Measurements from ENCODE around the gene ZCWPW1.
"Not testable (repeated sequence)": the region's sequence is repeated elsewhere in the genome, so short reads cannot be mapped to it uniquely, and the experiment has no call there.

Gene ZCWPW1

GRCh38 chr7:100407285-100408180 lies 21.0 kb downstream of the ZCWPW1 start:
- FAIRE-seq (no peak), DNase-seq (ENCODE audit: insufficient read length, low spot score) (peak; percentile 66)

DNA sequence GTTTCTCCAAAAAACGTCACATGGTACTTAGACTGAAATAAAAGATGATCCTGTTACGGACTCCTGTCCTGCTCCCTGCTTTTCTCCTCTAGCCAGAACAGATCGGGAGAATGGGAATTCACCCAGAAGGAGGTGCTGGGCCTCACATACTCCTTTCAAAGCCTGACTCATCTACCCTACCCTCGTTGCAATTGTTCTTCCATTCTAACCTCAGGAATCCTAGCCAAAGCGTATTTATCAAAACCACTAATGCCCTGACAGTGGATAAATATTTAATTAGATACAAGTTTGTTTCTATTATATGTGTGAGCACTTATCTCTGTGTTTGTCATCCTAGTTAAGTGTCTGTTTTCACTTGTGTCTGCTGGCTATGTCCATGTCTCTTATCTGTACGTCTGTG lies 21.7 kb downstream of the ZCWPW1 start:
- no peak for FAIRE-seq
- DNase-seq (ENCODE audit: insufficient read length, low spot score) = no peak

GRCh38 chr7:100402241-100402640 lies 26.3 kb downstream of the ZCWPW1 start:
- DNase-seq (ENCODE audit: insufficient read length, low spot score) (no peak), FAIRE-seq (no peak)

GRCh38 chr7:100401811-100402210 lies 26.7 kb downstream of the ZCWPW1 start:
- no peak for DNase-seq (ENCODE audit: insufficient read length, low spot score)
- no peak for FAIRE-seq

GRCh38 chr7:100400656-100401055 lies 27.8 kb downstream of the ZCWPW1 start:
- FAIRE-seq (no peak), DNase-seq (ENCODE audit: insufficient read length, low spot score) (no peak)

DNA sequence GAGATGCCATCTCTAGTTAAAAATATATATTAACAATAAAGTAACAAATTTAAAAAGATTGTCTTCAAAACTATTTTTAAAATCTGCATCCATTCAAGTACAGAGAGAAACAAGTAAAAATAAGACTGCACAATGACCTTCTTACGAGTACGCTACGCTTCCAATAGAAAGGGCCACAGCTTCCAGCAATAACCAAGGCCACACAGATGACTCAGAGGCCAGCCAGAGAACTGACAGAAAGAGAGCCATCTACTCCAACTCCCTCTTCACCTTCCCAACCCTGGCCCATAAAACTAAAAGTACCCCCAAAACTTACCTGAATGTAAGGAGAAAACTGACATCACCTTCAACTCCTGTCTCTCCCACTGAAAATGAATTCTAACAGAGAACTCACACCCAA lies 28.5 kb downstream of the ZCWPW1 start:
- no peak for FAIRE-seq
- DNase-seq (ENCODE audit: insufficient read length, low spot score) = no peak

DNA sequence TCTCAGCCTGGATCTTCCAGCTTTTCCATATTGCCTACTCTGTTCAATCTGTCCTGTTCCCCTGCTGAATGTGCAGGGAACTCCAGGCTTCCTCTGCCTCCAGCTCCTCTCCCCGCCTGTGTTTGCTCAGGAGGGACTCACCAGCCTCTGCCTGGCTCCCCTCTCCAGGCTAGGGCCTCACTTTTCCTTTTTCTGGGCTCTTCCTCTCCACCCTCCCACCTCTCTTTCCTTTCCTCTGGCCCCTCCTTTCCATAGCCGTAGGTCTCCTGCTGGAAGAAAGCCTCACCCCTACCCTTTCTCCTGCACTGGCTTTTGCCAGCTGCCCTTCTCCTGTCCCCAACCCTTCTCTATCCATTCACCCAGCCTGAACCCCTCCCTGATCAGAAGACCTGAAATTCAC lies 30.3 kb downstream of the ZCWPW1 start:
- FAIRE-seq = no peak
- no peak for DNase-seq (ENCODE audit: insufficient read length, low spot score)

DNA sequence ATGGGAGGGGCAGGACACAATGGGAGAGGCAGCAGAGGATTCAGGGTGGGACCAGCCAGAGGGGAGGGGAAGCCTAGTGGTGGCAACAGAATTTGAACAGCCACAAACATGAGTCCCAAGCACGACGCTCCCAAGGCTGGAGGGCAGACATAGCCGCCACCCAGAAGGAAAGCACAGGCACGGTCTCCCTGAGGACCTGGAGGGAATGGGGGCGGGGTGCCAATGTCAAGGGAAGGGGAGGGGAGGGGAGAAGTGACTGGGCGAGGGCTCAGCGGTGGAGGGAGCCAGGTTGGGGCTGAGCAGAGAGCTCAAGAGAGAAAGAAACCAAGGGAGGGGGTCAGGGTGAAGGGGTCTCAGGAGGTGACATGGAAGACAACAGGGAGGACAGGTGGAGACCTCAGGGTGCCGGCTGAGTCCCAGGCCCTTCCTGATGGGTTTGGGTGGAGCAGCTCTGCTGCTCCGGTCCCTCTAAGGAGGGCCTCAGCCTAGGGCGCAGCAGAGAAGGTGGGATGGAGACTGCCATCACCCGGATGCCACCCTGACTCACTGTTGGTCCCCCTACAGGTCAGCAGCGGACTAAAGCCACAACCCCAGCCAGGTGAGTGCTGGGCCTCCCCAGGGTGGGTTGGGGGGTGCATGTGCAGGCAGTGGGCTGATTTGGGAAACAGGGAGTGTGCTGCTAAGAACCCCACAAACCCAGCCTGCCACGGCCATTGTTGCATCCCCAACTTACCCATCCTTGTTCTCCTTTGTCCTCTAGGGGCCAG lies 31.0 kb downstream of the ZCWPW1 start:
- DNase-seq (ENCODE audit: insufficient read length, low spot score) (no peak), FAIRE-seq (no peak)

- FAIRE-seq (no peak), DNase-seq (ENCODE audit: insufficient read length, low spot score) (no peak)
Measured at GRCh38 chr7:100396421-100396982, 32.0 kb downstream of the ZCWPW1 start.

DNA sequence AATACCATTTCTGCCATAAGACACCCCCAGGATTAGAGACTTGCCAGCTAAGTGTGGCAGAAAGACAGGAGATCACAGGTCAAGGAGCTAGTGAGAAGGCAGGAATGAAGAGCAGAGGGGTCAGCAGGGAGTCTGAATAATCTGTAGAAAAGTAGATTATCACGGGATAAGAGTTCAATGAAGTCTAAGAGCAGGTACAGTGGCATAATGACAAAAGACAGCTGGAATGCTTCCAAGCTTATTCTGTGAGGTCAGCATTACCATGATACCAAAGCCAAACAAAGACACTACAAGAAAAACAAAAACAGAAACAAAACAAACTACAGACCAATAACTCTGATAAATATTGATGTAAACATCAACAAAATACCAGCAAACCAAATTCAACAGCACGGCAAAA lies 34.4 kb downstream of the ZCWPW1 start:
- DNase-seq (ENCODE audit: insufficient read length, low spot score) (no peak), FAIRE-seq (no peak)

DNA sequence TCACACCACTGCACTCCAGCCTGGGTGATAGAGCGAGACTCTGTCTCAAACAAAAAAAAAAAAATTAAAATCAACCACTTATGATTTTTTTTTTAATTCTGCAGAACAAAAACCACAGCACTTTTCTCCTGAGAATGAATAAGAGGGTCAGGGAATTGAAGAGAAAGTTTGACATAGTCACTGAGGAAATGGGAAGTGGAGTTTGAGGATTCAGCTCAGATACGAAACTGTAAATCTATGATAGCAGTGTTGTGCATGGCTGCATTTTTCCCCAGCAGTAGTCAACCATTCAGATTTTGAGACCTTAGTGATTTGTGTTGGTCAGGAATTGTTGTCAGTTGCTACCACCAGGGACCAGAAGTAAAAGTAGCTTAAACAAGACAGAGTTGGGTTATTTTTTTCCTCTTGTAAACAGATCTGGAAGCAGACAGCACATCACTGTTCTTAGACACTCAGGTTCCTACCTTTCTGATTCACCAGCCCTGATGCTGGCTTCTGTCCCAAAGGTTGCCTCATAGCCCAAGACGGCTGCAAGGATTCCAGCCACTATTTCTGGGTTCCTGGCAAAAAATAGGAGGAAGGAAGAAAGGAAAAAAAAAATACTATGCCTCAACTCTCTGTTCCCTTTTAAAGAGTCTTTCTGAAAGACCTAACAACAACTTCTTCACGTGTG lies 35.1 kb downstream of the ZCWPW1 start:
- FAIRE-seq (no peak), DNase-seq (ENCODE audit: insufficient read length, low spot score) (no peak)

- FAIRE-seq (no peak), DNase-seq (ENCODE audit: insufficient read length, low spot score) (no peak)
Measured at GRCh38 chr7:100390286-100391009, 38.1 kb downstream of the ZCWPW1 start.

GRCh38 chr7:100389437-100390088 lies 38.9 kb downstream of the ZCWPW1 start:
- no peak for FAIRE-seq
- no peak for DNase-seq (ENCODE audit: insufficient read length, low spot score)

DNA sequence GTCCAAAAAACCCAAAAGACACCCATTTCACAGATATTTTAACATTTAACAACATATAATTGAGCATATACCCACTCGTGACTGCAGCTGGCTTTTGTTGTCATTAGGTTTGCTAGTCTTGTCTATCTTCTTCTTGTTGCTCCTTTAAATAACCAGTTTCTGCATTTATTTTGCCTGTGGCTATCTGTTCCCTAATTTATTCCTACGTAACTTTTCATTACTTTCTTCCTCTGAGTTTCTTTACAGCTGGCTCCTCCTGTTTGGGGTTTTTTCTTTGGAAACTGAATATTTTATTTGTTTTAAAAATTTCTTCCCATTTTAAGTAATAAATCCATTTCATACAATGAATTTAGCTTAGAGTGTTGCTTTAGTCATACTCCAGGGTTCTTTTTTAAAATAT lies 40.8 kb downstream of the ZCWPW1 start:
- no peak for DNase-seq (ENCODE audit: insufficient read length, low spot score)
- FAIRE-seq = no peak

DNA sequence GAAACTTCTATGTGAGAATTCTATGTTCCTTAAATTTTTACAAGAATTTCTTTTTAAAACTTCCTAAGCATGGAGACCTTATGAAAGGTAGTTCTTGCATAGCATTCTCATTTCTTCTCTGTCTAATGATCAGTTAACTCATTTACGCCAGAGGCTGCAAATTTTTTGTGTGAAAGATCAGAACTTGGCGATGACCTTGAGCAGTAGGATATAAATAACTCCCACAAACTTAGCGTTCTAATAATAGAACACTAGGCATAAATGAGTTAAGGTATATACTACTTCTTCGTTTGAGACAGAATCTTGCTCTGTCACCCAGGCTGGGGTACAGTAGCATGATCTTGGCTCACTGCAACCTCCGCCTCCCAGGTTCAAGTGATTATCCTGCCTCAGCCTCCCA lies 41.6 kb downstream of the ZCWPW1 start:
- DNase-seq (ENCODE audit: insufficient read length, low spot score) (no peak), FAIRE-seq (no peak)

GRCh38 chr7:100384628-100385294 lies 43.7 kb downstream of the ZCWPW1 start:
- FAIRE-seq (no peak), DNase-seq (ENCODE audit: insufficient read length, low spot score) (no peak)

DNA sequence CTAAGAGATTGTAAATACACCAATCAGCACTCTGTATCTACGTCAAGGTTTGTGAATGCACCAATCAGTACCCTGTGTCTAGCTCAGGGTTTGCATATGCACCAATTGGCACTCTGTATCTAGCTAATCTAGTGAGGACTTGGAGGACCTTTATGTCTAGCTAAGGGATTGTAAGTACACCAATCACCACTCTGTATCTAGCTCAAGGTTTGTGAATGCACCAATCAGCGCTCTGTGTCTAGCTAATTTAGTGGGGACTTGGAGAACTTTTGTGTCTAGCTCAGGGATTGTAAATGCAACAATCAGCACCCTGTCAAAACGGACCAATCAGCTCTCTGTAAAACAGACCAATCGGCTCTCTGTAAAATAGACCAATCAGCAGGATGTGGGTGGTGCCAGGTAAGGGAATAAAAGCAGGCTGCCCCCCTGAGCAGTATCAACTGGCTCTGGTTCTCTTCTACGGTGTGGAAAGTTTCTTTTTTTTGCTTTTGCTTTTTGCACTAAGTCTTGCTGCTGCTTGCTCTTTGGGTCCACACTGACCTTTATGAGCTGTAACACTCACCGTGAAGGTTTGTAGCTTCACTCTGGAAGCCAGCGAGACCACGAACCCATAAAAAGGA lies 46.2 kb downstream of the ZCWPW1 start:
- not testable (repeated sequence) for FAIRE-seq; DNase-seq (ENCODE audit: insufficient read length, low spot score)

GRCh38 chr7:100381531-100382233 lies 46.8 kb downstream of the ZCWPW1 start:
- not testable (repeated sequence) for FAIRE-seq; DNase-seq (ENCODE audit: insufficient read length, low spot score)

Measured in HTR-8/SVneo (cell line).